HG03439 (cell line): ENCODE data around the gene UQCRHL.

Experiments
- ATAC-seq: cut with Tn5 transposase; IDR thresholded peaks from one replicate; pipeline ENCODE4 v1.9.1; 2021; ENCODE audit warnings: mild to moderate bottlenecking, moderate library complexity; ENCODE audit not compliant: unreplicated experiment

Gene UQCRHL

GRCh38 chr1:15758953-15759661, 48.3 kb downstream of the UQCRHL start:
- no peak for ATAC-seq

- ATAC-seq, result no peak
Observed at GRCh38 chr1:15758343-15758931, 49.0 kb downstream of the UQCRHL start, which contains the start of gene FBLIM1. TSS of gene FBLIM1 (plus strand) at chr1:15758795. CDS start at chr1:15764984, 6,189 bp downstream.

GRCh38 chr1:15757575-15758342, 49.7 kb downstream of the UQCRHL start:
- no peak for ATAC-seq
